Prostate gland (tissue), 2 donors: ENCODE measurements around the gene TAMM41.

Source experiments
- CTCF ChIP-seq, 4 experiments: fragments of 200-600 bp in 2 of 4; fragments of 450-650 bp in 2 of 4; sonication (generic) in 2 of 4; IDR thresholded peaks; 1 replicate in 3 of 4; 2 replicates in 1 of 4; pipeline ENCODE4 v1.5.1; 2016 to 2019; ENCODE audit warnings: antibody characterized with exemption in 4 of 4, mild to moderate bottlenecking in 2 of 4, moderate library complexity in 2 of 4
- POLR2AphosphoS5 ChIP-seq: sonication (generic); formaldehyde crosslinking; IDR thresholded peaks from one replicate; pipeline ENCODE4 v1.6.1; 2017; ENCODE audit warnings: antibody characterized with exemption

- TF ChIP-seq CTCF (IDR thresholded peaks at IDR 0.05) (peak in 3 of 4 experiments; percentile 41 to 55 (median 45)), POLR2AphosphoS5 (peak; percentile 52)
These were observed 72.3 kb downstream of the TAMM41 start for GRCh38 chr3:11774296-11774877.
